ENCODE measurements around the gene WDR33. TPM values are rescaled to one million over a fixed set of nuclear protein-coding genes. Genes with fewer than 3 reads are reported as not detected.

The WDR33 gene
- polyA plus RNA-seq, 1 donor, result 41.5 TPM

GRCh38 chr2:127698553-127699355 lies 112.2 kb downstream of the WDR33 start:
- H3K4me3 ChIP-seq (ENCODE audit: low read length), result no peak overlapping the region
- no peak overlapping the region for H3K27ac ChIP-seq (ENCODE audit: low read length)
- H3K4me1 ChIP-seq (ENCODE audit: control insufficient read depth, insufficient read depth, low read length), result peaks cover 21% of the 10 kb centered on the region
- H3K9me3 ChIP-seq (ENCODE audit: control insufficient read depth, low read depth, low read length), result no peaks in the 10 kb centered on the region
- H3K36me3 ChIP-seq (ENCODE audit: control insufficient read depth, insufficient read depth, low read length), result peaks cover 5% of the 10 kb centered on the region
- DNase-seq, result no peak
- 100% methylated on average over 4 of the region's 27 CpGs for WGBS (ENCODE audit: insufficient coverage, low lambda C conversion rate)
- H3K27me3 ChIP-seq (ENCODE audit: control insufficient read depth, insufficient read depth, low read length), result peaks cover 2% of the 10 kb centered on the region

DNA sequence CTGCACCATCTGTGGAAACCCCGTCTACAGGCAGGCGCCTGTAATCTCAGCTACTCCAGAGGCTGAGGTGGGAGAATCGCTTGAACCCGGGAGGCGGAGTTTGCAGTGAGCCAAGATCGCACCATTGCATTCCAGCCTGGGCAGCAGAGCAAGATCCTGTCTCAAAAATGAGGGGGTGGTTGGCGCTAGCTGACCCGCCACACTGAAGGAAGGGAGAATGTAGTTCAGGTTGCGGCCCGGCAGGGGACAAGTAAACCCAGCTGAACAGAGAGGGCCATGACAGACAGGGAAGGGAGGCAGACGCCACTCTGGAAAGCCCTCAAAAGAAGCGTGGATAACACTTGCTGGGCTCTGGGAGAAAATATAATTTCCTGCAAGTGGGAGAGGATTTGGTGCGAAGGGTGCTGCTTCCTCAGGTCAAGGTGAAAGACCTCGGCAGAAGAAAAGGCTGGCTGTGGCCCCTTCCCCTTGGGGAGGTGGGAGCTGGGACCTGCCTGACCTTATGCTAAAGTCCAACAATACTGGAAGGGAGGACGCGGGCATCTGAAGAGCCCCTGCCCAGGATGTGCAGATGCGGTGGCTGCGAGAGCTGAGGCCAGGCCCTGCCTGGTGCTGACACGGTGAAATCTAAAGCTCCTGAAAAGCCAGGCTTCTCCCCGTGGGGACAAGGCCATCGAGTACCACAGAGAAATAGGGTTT lies 113.3 kb downstream of the WDR33 start:
- peaks cover 2% of the 10 kb centered on the region for H3K27me3 ChIP-seq (ENCODE audit: control insufficient read depth, insufficient read depth, low read length)
- no peaks in the 10 kb centered on the region for H3K9me3 ChIP-seq (ENCODE audit: control insufficient read depth, low read depth, low read length)
- H3K4me1 ChIP-seq (ENCODE audit: control insufficient read depth, insufficient read depth, low read length), result peaks cover 12% of the 10 kb centered on the region
- no peak for DNase-seq
- no peaks in the 10 kb centered on the region for H3K36me3 ChIP-seq (ENCODE audit: control insufficient read depth, insufficient read depth, low read length)
- 95% methylated on average over 3 of the region's 21 CpGs for WGBS (ENCODE audit: insufficient coverage, low lambda C conversion rate)
- no peak overlapping the region for H3K4me3 ChIP-seq (ENCODE audit: low read length)
- H3K27ac ChIP-seq (ENCODE audit: low read length), result no peak overlapping the region

GRCh38 chr2:127695491-127696472 lies 115.2 kb downstream of the WDR33 start:
- DNase-seq, result peak; percentile 41 to 59
- no peak overlapping the region for H3K27ac ChIP-seq (ENCODE audit: low read length)
- H3K4me1 ChIP-seq (ENCODE audit: control insufficient read depth, insufficient read depth, low read length), result peaks cover 6% of the 10 kb centered on the region
- peaks cover 2% of the 10 kb centered on the region for H3K27me3 ChIP-seq (ENCODE audit: control insufficient read depth, insufficient read depth, low read length)
- 100% methylated on average over 1 of the region's 52 CpGs for WGBS (ENCODE audit: insufficient coverage, low lambda C conversion rate)
- H3K4me3 ChIP-seq (ENCODE audit: low read length), result peak overlapping the region; percentile 13
- H3K9me3 ChIP-seq (ENCODE audit: control insufficient read depth, low read depth, low read length), result peaks cover 2% of the 10 kb centered on the region
- H3K36me3 ChIP-seq (ENCODE audit: control insufficient read depth, insufficient read depth, low read length), result no peaks in the 10 kb centered on the region

DNA sequence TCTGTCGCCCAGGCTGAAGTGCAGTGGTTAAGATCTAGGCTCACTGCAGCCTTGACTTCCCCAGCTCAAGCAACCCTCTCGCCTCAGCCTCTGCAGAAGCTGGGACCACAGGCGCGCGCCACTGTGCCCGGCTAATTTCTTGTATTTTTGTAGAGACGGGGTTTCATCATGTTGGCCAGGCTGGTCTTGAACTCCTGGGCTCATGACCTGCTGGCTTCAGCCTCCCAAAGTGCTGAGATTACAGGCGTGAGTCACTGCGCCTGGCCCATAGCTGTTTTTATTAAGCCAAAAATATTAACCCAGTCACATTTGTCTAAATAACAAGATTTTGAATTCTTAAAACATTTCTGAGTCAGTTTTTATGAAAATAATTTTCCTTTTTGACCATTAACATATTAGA lies 116.0 kb downstream of the WDR33 start:
- H3K27me3 ChIP-seq (ENCODE audit: control insufficient read depth, insufficient read depth, low read length), result peaks cover 2% of the 10 kb centered on the region
- no peak for DNase-seq
- no peaks in the 10 kb centered on the region for H3K4me1 ChIP-seq (ENCODE audit: control insufficient read depth, insufficient read depth, low read length)
- no peak overlapping the region for H3K27ac ChIP-seq (ENCODE audit: low read length)
- 100% methylated on average over 1 of the region's 9 CpGs for WGBS (ENCODE audit: insufficient coverage, low lambda C conversion rate)
- no peaks in the 10 kb centered on the region for H3K36me3 ChIP-seq (ENCODE audit: control insufficient read depth, insufficient read depth, low read length)
- H3K4me3 ChIP-seq (ENCODE audit: low read length), result no peak overlapping the region
- H3K9me3 ChIP-seq (ENCODE audit: control insufficient read depth, low read depth, low read length), result peaks cover 8% of the 10 kb centered on the region

GRCh38 chr2:127690696-127691095 lies 120.3 kb downstream of the WDR33 start:
- Histone ChIP-seq H3K27me3 (ENCODE audit: control insufficient read depth, insufficient read depth, low read length) (peaks cover 2% of the 10 kb centered on the region), H3K4me3 (ENCODE audit: low read length) (no peak overlapping the region), H3K4me1 (ENCODE audit: control insufficient read depth, insufficient read depth, low read length) (no peaks in the 10 kb centered on the region), H3K27ac (ENCODE audit: low read length) (no peak overlapping the region), H3K9me3 (ENCODE audit: control insufficient read depth, low read depth, low read length) (peaks cover 8% of the 10 kb centered on the region), H3K36me3 (ENCODE audit: control insufficient read depth, insufficient read depth, low read length) (no peaks in the 10 kb centered on the region)
- no CpG with 5 or more reads among the region's 2 CpGs for WGBS (ENCODE audit: insufficient coverage, low lambda C conversion rate)
- no peak for DNase-seq

DNA sequence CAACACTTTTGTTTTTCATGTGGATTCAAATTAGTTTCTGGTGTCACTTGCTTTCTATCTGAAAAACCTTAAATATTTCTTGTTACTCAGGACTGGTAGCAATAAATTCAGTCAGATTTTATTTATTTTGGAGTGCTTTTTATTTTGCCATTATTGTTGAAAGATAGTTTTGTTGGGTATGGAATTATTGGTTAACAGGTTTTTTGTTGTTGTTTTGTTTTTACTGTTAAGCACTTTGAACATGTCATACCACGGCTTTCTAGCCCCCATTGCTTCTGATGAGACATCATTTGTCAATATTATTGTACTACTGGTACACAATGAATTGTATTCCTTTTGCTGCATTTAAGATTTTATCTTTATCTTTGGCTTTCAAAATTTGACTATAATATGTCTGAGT lies 122.6 kb downstream of the WDR33 start:
- H3K4me3 ChIP-seq (ENCODE audit: low read length), result no peak overlapping the region
- H3K36me3 ChIP-seq (ENCODE audit: control insufficient read depth, insufficient read depth, low read length), result no peaks in the 10 kb centered on the region
- H3K27ac ChIP-seq (ENCODE audit: low read length), result no peak overlapping the region
- peaks cover 8% of the 10 kb centered on the region for H3K9me3 ChIP-seq (ENCODE audit: control insufficient read depth, low read depth, low read length)
- no peaks in the 10 kb centered on the region for H3K4me1 ChIP-seq (ENCODE audit: control insufficient read depth, insufficient read depth, low read length)
- no peaks in the 10 kb centered on the region for H3K27me3 ChIP-seq (ENCODE audit: control insufficient read depth, insufficient read depth, low read length)
- no peak for DNase-seq
- 100% methylated on average over 1 of the region's 1 CpG for WGBS (ENCODE audit: insufficient coverage, low lambda C conversion rate)

- no CpG with 5 or more reads among the region's 8 CpGs for WGBS (ENCODE audit: insufficient coverage, low lambda C conversion rate)
- Histone ChIP-seq H3K9me3 (ENCODE audit: control insufficient read depth, low read depth, low read length) (peaks cover 4% of the 10 kb centered on the region), H3K27me3 (ENCODE audit: control insufficient read depth, insufficient read depth, low read length) (peaks cover 10% of the 10 kb centered on the region), H3K4me1 (ENCODE audit: control insufficient read depth, insufficient read depth, low read length) (no peaks in the 10 kb centered on the region), H3K4me3 (ENCODE audit: low read length) (no peak overlapping the region), H3K36me3 (ENCODE audit: control insufficient read depth, insufficient read depth, low read length) (no peaks in the 10 kb centered on the region), H3K27ac (ENCODE audit: low read length) (peak overlapping the region; percentile 10)
- no peak for DNase-seq
Observed at GRCh38 chr2:127685410-127686080, 125.4 kb downstream of the WDR33 start.

GRCh38 chr2:127683757-127684156 lies 127.2 kb downstream of the WDR33 start:
- H3K9me3 ChIP-seq (ENCODE audit: control insufficient read depth, low read depth, low read length), result no peaks in the 10 kb centered on the region
- H3K4me1 ChIP-seq (ENCODE audit: control insufficient read depth, insufficient read depth, low read length), result no peaks in the 10 kb centered on the region
- H3K27ac ChIP-seq (ENCODE audit: low read length), result peak overlapping the region; percentile 10
- WGBS (ENCODE audit: insufficient coverage, low lambda C conversion rate), result no CpG with 5 or more reads among the region's 15 CpGs
- H3K4me3 ChIP-seq (ENCODE audit: low read length), result no peak overlapping the region
- DNase-seq, result no peak
- peaks cover 15% of the 10 kb centered on the region for H3K27me3 ChIP-seq (ENCODE audit: control insufficient read depth, insufficient read depth, low read length)
- H3K36me3 ChIP-seq (ENCODE audit: control insufficient read depth, insufficient read depth, low read length), result no peaks in the 10 kb centered on the region

DNA sequence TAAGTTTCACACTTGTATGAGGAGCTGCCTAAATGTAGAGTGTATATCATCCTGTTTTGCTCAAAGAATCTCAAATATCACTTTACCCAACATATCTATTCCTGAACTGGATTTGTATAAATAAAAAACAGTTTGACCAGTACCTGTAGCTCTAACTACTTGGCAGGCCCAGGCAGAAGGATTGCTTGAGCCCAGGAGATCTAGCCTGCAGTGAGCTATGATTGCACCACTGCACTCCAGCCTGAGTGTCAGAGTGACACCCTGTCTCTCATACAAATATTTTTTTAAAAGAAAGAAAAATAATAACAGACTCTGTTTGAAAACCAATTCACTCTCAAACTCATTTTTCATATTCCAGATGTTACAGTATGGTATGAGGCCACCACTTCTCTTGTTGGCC lies 127.9 kb downstream of the WDR33 start:
- Histone ChIP-seq H3K4me1 (ENCODE audit: control insufficient read depth, insufficient read depth, low read length) (no peaks in the 10 kb centered on the region), H3K27me3 (ENCODE audit: control insufficient read depth, insufficient read depth, low read length) (peaks cover 21% of the 10 kb centered on the region), H3K9me3 (ENCODE audit: control insufficient read depth, low read depth, low read length) (no peaks in the 10 kb centered on the region), H3K36me3 (ENCODE audit: control insufficient read depth, insufficient read depth, low read length) (no peaks in the 10 kb centered on the region), H3K27ac (ENCODE audit: low read length) (no peak overlapping the region), H3K4me3 (ENCODE audit: low read length) (no peak overlapping the region)
- no peak for DNase-seq
